Spleen (tissue), 7 donors: Measurements from ENCODE around the gene HLA-DRA.

Source experiments
- CTCF ChIP-seq, 11 experiments: fragments of 200-600 bp in 7 of 11; fragments of 450-650 bp in 4 of 11; sonication (generic) in 4 of 11; IDR thresholded peaks in 8 of 11; conservative IDR thresholded peaks in 3 of 11; 1 replicate in 7 of 11; 2 replicates in 4 of 11; pipeline versions ENCODE4 v1.4.0 to v1.8.0; 2016 to 2021; ENCODE audit warnings: antibody characterized with exemption in 11 of 11, inconsistent platforms in 4 of 11, mild to moderate bottlenecking in 1 of 11
- POLR2A ChIP-seq, 3 donors: fragments of 450-650 bp; IDR thresholded peaks; one replicate each; pipeline ENCODE4 v1.5.1; 2017; ENCODE audit warnings: antibody characterized with exemption in 3 of 3, mild to moderate bottlenecking in 1 of 3
- POLR2AphosphoS5 ChIP-seq, 3 donors: sonication (generic); formaldehyde crosslinking; IDR thresholded peaks; one replicate each; pipeline ENCODE4 v1.5.1; 2017; ENCODE audit warnings: antibody characterized with exemption in 3 of 3
- donor health status: DM: no; HTN: no; CAD: no; lungs with moderate emphysema.
- donor health status: DM: no; HTN: no; CAD: no.
- donor health status: DM: no; HTN: no; CAD: no.

GRCh38 chr6:32396028-32396427, 43.7 kb upstream of the HLA-DRA start:
- no peak for TF ChIP-seq CTCF (IDR thresholded peaks at IDR 0.05 in 8 of 11, conservative IDR thresholded peaks at IDR 0.05 in 3 of 11)
- no peak for TF ChIP-seq POLR2A (IDR thresholded peaks at IDR 0.05)
- no peak for TF ChIP-seq POLR2AphosphoS5 (IDR thresholded peaks at IDR 0.05)
